Measurements from ENCODE around the gene IL4R.

DNA sequence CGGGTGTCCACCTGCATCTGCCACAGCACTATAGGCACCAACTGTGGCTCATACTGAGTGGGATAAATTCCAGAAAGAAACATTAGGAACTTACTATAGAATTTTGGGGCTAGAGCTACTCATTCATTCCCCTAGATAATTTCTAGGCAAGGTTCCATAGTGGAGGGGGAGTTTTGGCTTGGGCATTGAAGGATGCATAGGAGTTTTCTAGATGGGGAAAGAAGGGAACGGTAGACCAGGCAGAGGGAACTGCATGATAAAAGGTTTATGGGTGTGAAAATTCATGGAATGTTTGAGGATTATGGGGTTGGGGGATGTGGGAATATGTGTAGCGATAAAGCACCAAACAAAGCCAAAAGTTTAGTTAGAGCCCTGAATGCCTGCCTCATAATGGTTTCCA, 35.5 kb downstream of the IL4R start:
- TF ChIP-seq EZH2 (IDR thresholded peaks at IDR 0.05; ENCODE audit: low read length, unreplicated experiment): no peak
- TF ChIP-seq, protein P1, sequence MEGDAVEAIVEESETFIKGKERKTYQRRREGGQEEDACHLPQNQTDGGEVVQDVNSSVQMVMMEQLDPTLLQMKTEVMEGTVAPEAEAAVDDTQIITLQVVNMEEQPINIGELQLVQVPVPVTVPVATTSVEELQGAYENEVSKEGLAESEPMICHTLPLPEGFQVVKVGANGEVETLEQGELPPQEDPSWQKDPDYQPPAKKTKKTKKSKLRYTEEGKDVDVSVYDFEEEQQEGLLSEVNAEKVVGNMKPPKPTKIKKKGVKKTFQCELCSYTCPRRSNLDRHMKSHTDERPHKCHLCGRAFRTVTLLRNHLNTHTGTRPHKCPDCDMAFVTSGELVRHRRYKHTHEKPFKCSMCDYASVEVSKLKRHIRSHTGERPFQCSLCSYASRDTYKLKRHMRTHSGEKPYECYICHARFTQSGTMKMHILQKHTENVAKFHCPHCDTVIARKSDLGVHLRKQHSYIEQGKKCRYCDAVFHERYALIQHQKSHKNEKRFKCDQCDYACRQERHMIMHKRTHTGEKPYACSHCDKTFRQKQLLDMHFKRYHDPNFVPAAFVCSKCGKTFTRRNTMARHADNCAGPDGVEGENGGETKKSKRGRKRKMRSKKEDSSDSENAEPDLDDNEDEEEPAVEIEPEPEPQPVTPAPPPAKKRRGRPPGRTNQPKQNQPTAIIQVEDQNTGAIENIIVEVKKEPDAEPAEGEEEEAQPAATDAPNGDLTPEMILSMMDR (conservative IDR thresholded peaks at IDR 0.05; ENCODE audit: low read depth, low read length): no peak

All from PC-3 (cell line).